Left ventricle myocardium inferior (tissue), 1 donor: ENCODE results near the gene PDZD2. TPM values are rescaled to one million over a fixed set of nuclear protein-coding genes. Genes with fewer than 3 reads are reported as not detected.

ENCODE experiments used
- DNase-seq: peaks from one replicate; pipeline ENCODE4 v3.0.0-alpha.2; 2020
- H3K27ac ChIP-seq: fragments of 200-600 bp; replicated peaks from 2 replicates; pipeline ENCODE4 v1.8.0; 2021
- H3K27me3 ChIP-seq: fragments of 200-600 bp; 2 replicates; pipeline ENCODE4 v1.8.0; 2021; ENCODE audit warnings: low read depth
- H3K36me3 ChIP-seq: fragments of 200-600 bp; 2 replicates; pipeline ENCODE4 v1.8.0; 2021
- H3K4me1 ChIP-seq: fragments of 200-600 bp; 2 replicates; pipeline ENCODE4 v1.8.0; 2021
- H3K4me3 ChIP-seq: fragments of 200-600 bp; 2 replicates; pipeline ENCODE4 v1.8.0; 2021; ENCODE audit warnings: mild to moderate bottlenecking, moderate library complexity
- H3K9me3 ChIP-seq: fragments of 200-600 bp; replicated peaks from 2 replicates; pipeline ENCODE4 v1.8.0; 2021
- intact Hi-C: fragments of 100-400 bp; cut with micrococcal nuclease; formaldehyde crosslinking; loops from one replicate; pipeline ENCODE4 v1.11.0; 2022
- total RNA-seq: library from RNA; stranded (reverse); fragmentation: NEBNext Ultra II Directional; extraction: Animal tissue kit (Norgen Biotek cat#: 25700); gene quantifications from one replicate; pipeline ENCODE4 v1.2.1, GENCODE V29; 2021
- TF ChIP-seq, protein P1 (sequence below): fragments of 200-600 bp; IDR thresholded peaks from 2 replicates; pipeline ENCODE4 v1.8.0; 2021; ENCODE audit warnings: antibody characterized with exemption, mild to moderate bottlenecking, borderline replicate concordance
- donor health status: DM: no; HTN: yes; CAD: no; lungs with severe emphysema.

The PDZD2 gene
- total RNA-seq, 1 donor from 2014 or later: 120 TPM

DNA sequence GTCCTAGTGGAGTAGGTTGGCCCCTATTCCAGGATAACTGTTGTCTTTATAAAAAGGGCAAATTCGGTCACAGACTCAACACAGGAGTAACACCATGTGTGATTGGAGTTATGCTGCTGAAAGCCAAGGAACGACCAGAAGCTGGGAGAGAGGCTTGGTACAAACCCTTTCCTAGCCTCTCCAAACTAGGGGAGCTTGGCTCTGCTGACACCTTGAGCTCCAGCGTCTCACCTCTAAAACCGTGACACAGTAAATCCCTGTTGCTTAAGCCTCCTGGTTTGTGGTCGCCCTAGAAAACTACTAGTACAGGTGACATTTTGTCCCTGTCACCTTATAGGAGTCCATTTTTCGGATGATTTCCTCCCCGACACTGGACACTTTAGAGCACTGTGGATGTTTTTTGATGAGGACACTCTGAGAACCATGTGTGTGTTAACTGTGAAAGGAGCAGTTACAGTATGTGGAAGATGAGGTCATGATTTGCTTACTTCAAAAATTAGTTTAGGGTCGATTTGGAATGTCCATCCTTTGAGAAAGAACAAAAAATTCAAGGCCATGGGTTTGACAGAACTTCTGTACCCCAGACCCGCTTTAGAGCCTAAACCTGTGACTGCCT is 167.0 kb downstream of the PDZD2 start:
- H3K27me3 ChIP-seq: no peaks in the 10 kb centered on the region
- H3K36me3 ChIP-seq: no peaks in the 10 kb centered on the region
- H3K4me1 ChIP-seq: peaks cover 9% of the 10 kb centered on the region
- intact Hi-C loops: loop anchor here (5.0 kb wide), 1 partner anchor 224 kb away; no protein-coding TSS in a partner anchor
- no peak overlapping the region for H3K4me3 ChIP-seq
- peak overlapping the region; percentile 43 for H3K27ac ChIP-seq
- no peak for DNase-seq
- no peaks in the 10 kb centered on the region for H3K9me3 ChIP-seq
- TF ChIP-seq, protein P1, sequence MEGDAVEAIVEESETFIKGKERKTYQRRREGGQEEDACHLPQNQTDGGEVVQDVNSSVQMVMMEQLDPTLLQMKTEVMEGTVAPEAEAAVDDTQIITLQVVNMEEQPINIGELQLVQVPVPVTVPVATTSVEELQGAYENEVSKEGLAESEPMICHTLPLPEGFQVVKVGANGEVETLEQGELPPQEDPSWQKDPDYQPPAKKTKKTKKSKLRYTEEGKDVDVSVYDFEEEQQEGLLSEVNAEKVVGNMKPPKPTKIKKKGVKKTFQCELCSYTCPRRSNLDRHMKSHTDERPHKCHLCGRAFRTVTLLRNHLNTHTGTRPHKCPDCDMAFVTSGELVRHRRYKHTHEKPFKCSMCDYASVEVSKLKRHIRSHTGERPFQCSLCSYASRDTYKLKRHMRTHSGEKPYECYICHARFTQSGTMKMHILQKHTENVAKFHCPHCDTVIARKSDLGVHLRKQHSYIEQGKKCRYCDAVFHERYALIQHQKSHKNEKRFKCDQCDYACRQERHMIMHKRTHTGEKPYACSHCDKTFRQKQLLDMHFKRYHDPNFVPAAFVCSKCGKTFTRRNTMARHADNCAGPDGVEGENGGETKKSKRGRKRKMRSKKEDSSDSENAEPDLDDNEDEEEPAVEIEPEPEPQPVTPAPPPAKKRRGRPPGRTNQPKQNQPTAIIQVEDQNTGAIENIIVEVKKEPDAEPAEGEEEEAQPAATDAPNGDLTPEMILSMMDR: no peak

DNA sequence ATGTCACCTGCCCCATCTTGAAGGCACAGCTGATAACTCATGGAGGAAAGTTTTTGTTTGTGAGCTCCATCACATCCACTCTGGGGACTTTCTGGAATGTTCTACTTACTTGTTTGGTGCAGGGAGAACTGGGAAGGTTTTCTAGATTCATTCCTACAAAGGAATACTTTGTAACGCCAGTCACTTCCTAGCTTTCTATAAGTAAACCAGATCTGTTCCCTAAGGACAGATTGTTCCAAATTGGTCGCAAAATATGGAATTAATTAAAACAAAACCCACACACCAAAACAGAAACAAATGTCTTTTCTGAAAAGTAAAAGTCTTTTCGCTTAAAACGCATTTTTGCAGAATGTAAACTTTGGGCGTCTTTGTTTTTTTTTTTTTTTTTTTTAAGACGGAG is 167.6 kb downstream of the PDZD2 start:
- Histone ChIP-seq H3K9me3 (no peaks in the 10 kb centered on the region), H3K4me1 (peaks cover 15% of the 10 kb centered on the region), H3K27ac (peak overlapping the region; percentile 43), H3K36me3 (no peaks in the 10 kb centered on the region), H3K27me3 (no peaks in the 10 kb centered on the region), H3K4me3 (no peak overlapping the region)
- TF ChIP-seq, protein P1: no peak
- intact Hi-C loops: loop anchor here (5.0 kb wide), 1 partner anchor 224 kb away; no protein-coding TSS in a partner anchor
- DNase-seq: no peak

DNA sequence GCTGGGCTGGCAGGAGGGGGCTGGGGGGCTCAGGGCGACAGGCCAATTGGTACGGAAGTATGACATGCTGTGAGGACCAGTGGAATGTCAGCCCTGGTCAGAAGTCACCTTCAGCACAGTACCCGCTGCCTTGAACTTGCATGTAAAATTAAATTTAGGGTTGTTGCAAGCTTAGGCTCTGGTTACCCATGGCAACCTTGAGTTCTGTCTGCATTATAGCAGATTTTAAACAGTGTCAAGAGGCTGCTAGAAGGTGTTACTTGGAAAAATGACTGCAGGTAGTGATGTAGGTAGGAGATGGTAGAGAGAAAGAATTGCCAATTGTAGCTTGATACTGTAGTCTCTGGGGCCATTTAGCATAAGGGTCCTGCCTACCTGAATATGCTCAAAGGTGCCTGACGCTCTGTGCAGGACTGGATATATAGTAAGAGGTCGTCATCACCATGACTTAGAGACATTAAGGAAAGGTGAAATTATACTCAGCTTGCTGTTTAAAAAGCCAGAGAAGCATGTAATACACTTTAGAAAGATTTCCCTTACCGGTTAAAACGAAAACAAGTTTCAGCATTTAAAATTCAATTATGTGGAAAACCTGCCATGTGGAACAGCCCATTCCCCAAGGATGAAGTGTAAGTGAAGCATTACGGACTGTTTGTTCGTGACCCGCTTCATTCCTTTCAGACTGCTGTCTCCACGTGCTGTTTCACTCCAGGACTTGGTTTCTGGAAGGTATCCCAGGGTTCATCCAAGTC is 169.0 kb downstream of the PDZD2 start:
- no peaks in the 10 kb centered on the region for H3K9me3 ChIP-seq
- no peaks in the 10 kb centered on the region for H3K36me3 ChIP-seq
- intact Hi-C loops: loop anchor here (5.0 kb wide), 1 partner anchor 226 kb away; no protein-coding TSS in a partner anchor
- H3K4me1 ChIP-seq: peaks cover 6% of the 10 kb centered on the region
- TF ChIP-seq, protein P1: no peak
- no peaks in the 10 kb centered on the region for H3K27me3 ChIP-seq
- no peak for DNase-seq
- no peak overlapping the region for H3K27ac ChIP-seq
- H3K4me3 ChIP-seq: no peak overlapping the region

DNA sequence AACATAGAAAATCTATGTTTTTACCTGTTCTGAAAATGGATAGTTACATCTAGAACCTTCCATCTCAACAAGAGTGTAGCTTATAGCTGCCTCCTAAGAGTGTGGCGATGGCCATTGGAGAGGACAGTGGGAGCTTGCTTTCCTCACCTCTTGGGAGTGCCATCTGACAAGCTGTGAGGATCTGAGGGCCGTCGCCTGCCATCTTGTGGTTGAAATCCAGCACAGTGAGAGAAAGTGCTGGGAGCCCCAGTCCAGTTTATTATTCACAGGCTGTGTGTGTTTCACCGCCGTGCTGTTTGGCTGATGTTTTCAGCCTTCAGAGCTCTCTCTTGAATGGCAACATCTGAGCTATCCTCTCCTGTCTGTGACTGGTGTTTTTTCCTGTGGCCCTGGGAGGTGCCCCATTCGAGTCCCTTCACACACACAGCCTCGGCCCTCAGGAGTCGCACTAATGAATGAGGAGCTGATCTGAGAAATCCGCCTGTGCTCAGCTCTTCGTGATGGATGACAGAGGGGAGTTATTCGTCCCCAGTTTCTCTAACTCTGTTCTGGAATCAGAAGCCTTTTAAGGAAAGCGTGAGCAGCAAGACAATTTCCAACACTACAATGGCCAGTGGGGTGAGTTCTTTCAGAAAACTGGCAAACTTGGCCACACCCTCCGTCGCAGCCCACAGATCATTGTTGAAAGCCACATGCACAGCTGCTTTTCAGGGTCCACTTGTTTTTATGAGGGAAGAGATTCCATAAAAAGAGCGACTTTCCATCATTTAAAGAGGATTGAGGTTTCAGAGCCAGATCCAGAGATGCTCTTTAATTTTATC is 170.3 kb downstream of the PDZD2 start:
- intact Hi-C loops: loop anchor here (5.0 kb wide), 1 partner anchor 227 kb away; no protein-coding TSS in a partner anchor
- Histone ChIP-seq H3K4me3 (no peak overlapping the region), H3K4me1 (peaks cover 6% of the 10 kb centered on the region), H3K27me3 (no peaks in the 10 kb centered on the region), H3K27ac (peak overlapping the region; percentile 1), H3K36me3 (no peaks in the 10 kb centered on the region), H3K9me3 (no peaks in the 10 kb centered on the region)
- DNase-seq: peak; percentile 71
- TF ChIP-seq, protein P1: peak; percentile 86

DNA sequence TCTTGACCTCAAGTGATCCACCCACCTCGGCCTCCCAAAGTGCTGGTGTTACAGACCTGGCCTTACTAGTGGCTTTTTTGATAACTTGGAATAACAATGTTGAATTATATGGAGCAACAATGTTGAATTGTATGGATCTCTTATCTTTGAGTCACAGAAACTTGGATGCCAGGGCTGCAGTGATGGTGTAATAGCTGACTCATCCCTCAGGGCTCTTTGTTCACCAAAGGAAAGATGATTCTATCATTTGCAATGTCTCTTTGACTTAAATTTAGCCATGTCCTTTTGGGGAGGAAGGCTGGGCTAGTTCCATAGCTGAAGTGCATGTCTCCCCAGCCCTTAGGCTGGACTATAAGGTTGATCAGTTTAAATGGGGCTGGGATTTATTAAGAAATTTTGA is 172.3 kb downstream of the PDZD2 start:
- H3K27ac ChIP-seq: no peak overlapping the region
- TF ChIP-seq, protein P1: no peak
- H3K4me3 ChIP-seq: no peak overlapping the region
- DNase-seq: no peak
- H3K9me3 ChIP-seq: no peaks in the 10 kb centered on the region
- no peaks in the 10 kb centered on the region for H3K27me3 ChIP-seq
- intact Hi-C loops: no loop called here
- no peaks in the 10 kb centered on the region for H3K36me3 ChIP-seq
- peaks cover 6% of the 10 kb centered on the region for H3K4me1 ChIP-seq
